ENCODE results near the gene TSKU. TPM values are rescaled to one million over a fixed set of nuclear protein-coding genes. Genes with fewer than 3 reads are reported as not detected.

Gene TSKU
- total and polyA plus RNA-seq, 2 experiments from 2014 or later = 61.9 to 81.9 TPM

- H2AFZ ChIP-seq = no peak overlapping the region
- H3K27ac ChIP-seq = peak overlapping the region; percentile 46
- 41% methylated on average over 3 of the region's 3 CpGs for WGBS (ENCODE audit: low lambda C conversion rate, missing lambda C conversion rate)
- TF ChIP-seq EZH2phosphoT487 (IDR thresholded peaks at IDR 0.05; ENCODE audit: low read depth, severe bottlenecking, unreplicated experiment) = no peak
- no peak for TF ChIP-seq EZH2 (IDR thresholded peaks at IDR 0.05; ENCODE audit: borderline replicate concordance)
- TF ChIP-seq CTCF (IDR thresholded peaks at IDR 0.05; ENCODE audit: poor library complexity) = no peak
- peaks cover 4% of the 10 kb centered on the region for H3K79me2 ChIP-seq
- H3K9me2 ChIP-seq (replicated peaks; ENCODE audit: insufficient read depth) = no peaks in the 10 kb centered on the region
- H3K9me3 ChIP-seq (ENCODE audit: low read depth) = no peaks in the 10 kb centered on the region
- no peak overlapping the region for H3K4me3 ChIP-seq
- peaks cover 6% of the 10 kb centered on the region for H4K20me1 ChIP-seq (ENCODE audit: insufficient read depth, poor library complexity, severe bottlenecking)
- H3K36me3 ChIP-seq (replicated peaks; ENCODE audit: insufficient read depth, low read depth) = no peaks in the 10 kb centered on the region
- no peak for DNase-seq (ENCODE audit: low spot score)
- peaks cover 35% of the 10 kb centered on the region for H3K4me1 ChIP-seq (ENCODE audit: insufficient read depth)
- H3K27me3 ChIP-seq = no peaks in the 10 kb centered on the region
- peak overlapping the region; percentile 34 for H3K4me2 ChIP-seq
Measured at GRCh38 chr11:76803023-76803422, 19.9 kb downstream of the TSKU start.

- no peaks in the 10 kb centered on the region for H3K9me3 ChIP-seq (ENCODE audit: low read depth)
- no peaks in the 10 kb centered on the region for H3K9me2 ChIP-seq (replicated peaks; ENCODE audit: insufficient read depth)
- no peaks in the 10 kb centered on the region for H3K27me3 ChIP-seq
- peaks cover 30% of the 10 kb centered on the region for H3K4me1 ChIP-seq (ENCODE audit: insufficient read depth)
- no peak overlapping the region for H3K4me3 ChIP-seq
- TF ChIP-seq EZH2 (IDR thresholded peaks at IDR 0.05; ENCODE audit: borderline replicate concordance) (no peak), CTCF (IDR thresholded peaks at IDR 0.05; ENCODE audit: poor library complexity) (no peak), EZH2phosphoT487 (IDR thresholded peaks at IDR 0.05; ENCODE audit: low read depth, severe bottlenecking, unreplicated experiment) (no peak)
- H2AFZ ChIP-seq = no peak overlapping the region
- H3K4me2 ChIP-seq = no peak overlapping the region
- no peaks in the 10 kb centered on the region for H3K36me3 ChIP-seq (replicated peaks; ENCODE audit: insufficient read depth, low read depth)
- H3K27ac ChIP-seq = no peak overlapping the region
- no peaks in the 10 kb centered on the region for H4K20me1 ChIP-seq (ENCODE audit: insufficient read depth, poor library complexity, severe bottlenecking)
- WGBS (ENCODE audit: low lambda C conversion rate, missing lambda C conversion rate) = 87% methylated on average over 10 of the region's 10 CpGs
- DNase-seq (ENCODE audit: low spot score) = no peak
- H3K79me2 ChIP-seq = no peaks in the 10 kb centered on the region
Measured at GRCh38 chr11:76803811-76804600, 20.9 kb downstream of the TSKU start.

GRCh38 chr11:76805206-76805913 lies 22.2 kb downstream of the TSKU start:
- no peaks in the 10 kb centered on the region for H3K27me3 ChIP-seq
- no peak overlapping the region for H3K27ac ChIP-seq
- no peak overlapping the region for H2AFZ ChIP-seq
- no peak overlapping the region for H3K4me2 ChIP-seq
- TF ChIP-seq EZH2 (IDR thresholded peaks at IDR 0.05; ENCODE audit: borderline replicate concordance) (no peak), CTCF (IDR thresholded peaks at IDR 0.05; ENCODE audit: poor library complexity) (no peak), EZH2phosphoT487 (IDR thresholded peaks at IDR 0.05; ENCODE audit: low read depth, severe bottlenecking, unreplicated experiment) (no peak)
- no peaks in the 10 kb centered on the region for H3K36me3 ChIP-seq (replicated peaks; ENCODE audit: insufficient read depth, low read depth)
- 75% methylated on average over 8 of the region's 8 CpGs for WGBS (ENCODE audit: low lambda C conversion rate, missing lambda C conversion rate)
- no peak overlapping the region for H3K4me3 ChIP-seq
- no peaks in the 10 kb centered on the region for H3K79me2 ChIP-seq
- H4K20me1 ChIP-seq (ENCODE audit: insufficient read depth, poor library complexity, severe bottlenecking) = no peaks in the 10 kb centered on the region
- H3K9me2 ChIP-seq (replicated peaks; ENCODE audit: insufficient read depth) = no peaks in the 10 kb centered on the region
- H3K4me1 ChIP-seq (ENCODE audit: insufficient read depth) = peaks cover 24% of the 10 kb centered on the region
- H3K9me3 ChIP-seq (ENCODE audit: low read depth) = no peaks in the 10 kb centered on the region
- no peak for DNase-seq (ENCODE audit: low spot score)

All from hepatocyte (in vitro differentiated cells).